ENCODE results near the gene PTGES3L.
A peak's percentile ranks its signal among the peaks of the same experiment; 100 is the strongest.
"Not testable (repeated sequence)": the region's sequence is repeated elsewhere in the genome, so short reads cannot be mapped to it uniquely, and the experiment has no call there.

PTGES3L gene

DNA sequence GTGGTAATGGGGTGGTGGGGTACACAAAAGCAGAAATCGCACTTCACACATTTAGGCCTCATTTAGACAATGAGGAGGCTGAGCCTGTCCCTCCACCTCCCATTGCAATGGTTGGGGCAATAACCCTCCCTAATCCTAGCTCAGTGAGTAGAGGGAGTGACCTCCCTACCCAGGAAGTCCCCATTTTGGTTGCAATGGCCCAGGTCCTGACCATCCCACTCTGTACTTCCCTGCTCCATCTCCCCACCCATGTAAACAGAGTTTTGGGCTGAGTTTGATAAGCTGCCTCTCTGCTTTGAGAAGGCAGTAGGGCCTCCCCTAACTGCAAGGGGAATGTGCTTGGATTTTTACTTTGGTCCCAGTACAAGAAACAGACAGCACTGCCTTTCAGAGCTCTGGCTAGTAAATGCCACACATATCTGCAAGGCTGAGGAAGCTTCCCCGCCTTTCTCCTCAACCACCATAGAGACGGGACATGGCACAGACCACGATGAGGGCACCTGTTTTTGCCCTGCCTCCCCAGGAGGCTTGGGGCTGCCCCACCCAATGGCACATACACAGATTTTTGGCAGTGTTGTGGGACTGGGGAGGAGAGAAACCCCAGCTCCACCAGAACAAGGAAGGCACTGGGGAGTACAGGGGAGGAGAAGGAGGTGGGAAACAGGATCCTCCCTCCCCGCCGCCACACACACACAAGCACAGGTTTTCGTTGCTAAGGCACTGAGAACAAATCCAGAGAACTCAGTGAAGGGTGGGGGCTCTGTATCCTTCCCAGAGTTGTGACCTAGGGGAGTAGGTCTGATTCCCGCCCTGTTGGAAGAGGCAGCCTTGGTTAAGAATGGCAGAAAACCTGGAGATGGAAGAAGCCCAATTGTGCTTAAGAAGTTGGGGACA, 35.0 kb upstream of the PTGES3L start:
- no peak for TF ChIP-seq Cebpa-rat (IDR thresholded peaks at IDR 0.05)
- H3K4me1 ChIP-seq = peaks cover 31% of the 10 kb centered on the region
- H3K27ac ChIP-seq = no peak overlapping the region
- H4K20me1 ChIP-seq = peaks cover 31% of the 10 kb centered on the region
- H3K4me2 ChIP-seq = no peak overlapping the region
- no peaks in the 10 kb centered on the region for H3K27me3 ChIP-seq
- H3K4me3 ChIP-seq = no peak overlapping the region
- H3K9me3 ChIP-seq = no peaks in the 10 kb centered on the region
- H3K36me3 ChIP-seq = peaks cover 57% of the 10 kb centered on the region
- H3K9ac ChIP-seq = no peak overlapping the region

GRCh38 chr17:43014020-43014648, 34.3 kb upstream of the PTGES3L start:
- Histone ChIP-seq H3K4me1 (peaks cover 24% of the 10 kb centered on the region), H3K9me3 (no peaks in the 10 kb centered on the region), H3K4me3 (no peak overlapping the region), H3K9ac (no peak overlapping the region), H4K20me1 (peaks cover 24% of the 10 kb centered on the region), H3K27me3 (no peaks in the 10 kb centered on the region), H3K4me2 (no peak overlapping the region), H3K36me3 (peaks cover 57% of the 10 kb centered on the region), H3K27ac (no peak overlapping the region)
- TF ChIP-seq Cebpa-rat (IDR thresholded peaks at IDR 0.05) = no peak

DNA sequence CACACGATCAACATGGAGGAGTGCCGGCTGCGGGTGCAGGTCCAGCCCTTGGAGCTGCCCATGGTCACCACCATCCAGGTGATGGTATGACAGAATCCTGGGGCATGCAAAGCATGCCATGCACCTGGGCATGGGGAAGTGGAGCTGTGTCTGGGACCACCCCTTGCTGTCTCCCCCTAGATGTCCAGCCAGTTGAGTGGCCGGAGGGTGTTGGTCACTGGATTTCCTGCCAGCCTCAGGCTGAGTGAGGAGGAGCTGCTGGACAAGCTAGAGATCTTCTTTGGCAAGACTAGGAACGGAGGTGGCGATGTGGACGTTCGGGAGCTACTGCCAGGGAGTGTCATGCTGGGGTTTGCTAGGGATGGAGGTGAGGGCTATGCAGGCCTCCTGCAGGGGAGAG, 33.4 kb upstream of the PTGES3L start:
- TF ChIP-seq Cebpa-rat (IDR thresholded peaks at IDR 0.05) = no peak
- Histone ChIP-seq H3K9me3 (no peaks in the 10 kb centered on the region), H3K36me3 (peaks cover 55% of the 10 kb centered on the region), H3K4me3 (no peak overlapping the region), H3K27me3 (no peaks in the 10 kb centered on the region), H3K4me2 (no peak overlapping the region), H3K4me1 (peaks cover 16% of the 10 kb centered on the region), H3K27ac (no peak overlapping the region), H4K20me1 (peaks cover 15% of the 10 kb centered on the region; the same call in 1 of the 2 replicates), H3K9ac (no peak overlapping the region)

DNA sequence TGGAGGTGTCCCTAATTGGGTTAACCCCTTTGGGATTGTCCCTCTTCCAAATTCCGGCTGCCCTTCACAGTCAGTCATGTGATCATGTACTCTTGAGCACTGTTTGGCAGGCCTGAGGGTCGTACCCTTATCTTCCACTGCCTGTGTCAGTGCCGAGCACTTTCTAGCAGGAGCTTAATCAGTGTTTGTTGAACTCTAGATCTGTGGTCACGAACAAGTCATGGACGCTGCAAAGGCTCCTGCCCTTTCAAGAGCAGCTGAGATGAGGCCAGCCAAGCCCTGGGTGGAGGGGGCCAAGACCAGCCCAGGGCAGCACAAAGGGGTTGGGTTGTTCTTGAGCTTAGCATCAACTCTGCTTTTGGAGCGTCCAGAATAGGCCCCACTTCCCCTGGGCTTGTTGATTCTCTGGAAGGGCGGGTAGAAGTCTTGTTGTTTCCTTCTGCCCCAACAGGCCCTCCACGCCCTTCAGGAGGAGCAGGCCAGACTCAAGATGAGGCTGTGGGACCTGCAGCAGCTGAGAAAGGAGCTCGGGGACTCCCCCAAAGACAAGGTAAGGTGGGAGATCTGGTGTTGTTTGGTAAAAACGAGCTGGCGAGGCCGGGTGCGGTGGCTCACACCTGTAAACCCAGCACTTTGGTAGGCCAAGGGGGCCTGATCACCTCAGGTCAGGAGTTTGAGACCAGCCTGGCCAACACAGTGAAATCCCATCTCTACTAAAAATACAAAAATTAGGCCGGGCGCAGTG, 32.0 kb upstream of the PTGES3L start:
- TF ChIP-seq Cebpa-rat (IDR thresholded peaks at IDR 0.05) = no peak
- Histone ChIP-seq H3K9ac (no peak overlapping the region), H3K27me3 (no peaks in the 10 kb centered on the region), H3K9me3 (no peaks in the 10 kb centered on the region), H4K20me1 (peaks cover 7% of the 10 kb centered on the region; the same call in 1 of the 2 replicates), H3K4me2 (no peak overlapping the region), H3K36me3 (peaks cover 44% of the 10 kb centered on the region), H3K4me1 (peaks cover 16% of the 10 kb centered on the region), H3K27ac (no peak overlapping the region), H3K4me3 (no peak overlapping the region)

DNA sequence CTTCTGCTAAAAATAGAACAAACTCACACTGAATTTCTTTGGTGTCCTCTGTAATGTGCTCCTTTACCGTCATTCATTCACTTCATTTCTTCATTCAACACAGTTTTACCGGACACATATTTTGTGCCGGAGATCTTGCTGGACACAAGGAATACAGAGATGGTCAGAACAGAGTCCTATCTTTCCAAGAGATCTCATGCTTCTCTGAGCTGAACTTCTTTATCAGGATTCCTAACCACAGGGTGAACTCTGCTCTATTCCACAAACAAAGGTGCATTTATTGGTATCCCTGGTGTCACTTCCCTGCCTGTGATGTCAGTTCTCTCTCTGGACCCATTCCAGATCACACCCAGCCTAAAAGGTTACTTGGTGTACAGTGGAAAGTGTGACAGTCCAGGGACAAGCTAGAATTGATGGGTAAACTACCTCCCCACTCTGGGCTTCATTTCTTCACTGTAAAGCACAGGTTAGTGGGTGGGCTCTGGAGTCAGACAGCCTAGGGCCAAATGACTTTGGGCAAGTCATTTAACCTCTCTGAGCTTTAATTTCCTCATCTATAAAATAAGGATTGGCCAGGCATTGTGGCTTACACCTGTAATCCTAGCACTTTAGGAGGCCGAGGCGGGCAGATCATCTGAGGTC, 30.9 kb upstream of the PTGES3L start:
- no peaks in the 10 kb centered on the region for H3K9me3 ChIP-seq
- H3K4me3 ChIP-seq = no peak overlapping the region
- H3K27ac ChIP-seq = no peak overlapping the region
- H3K9ac ChIP-seq = no peak overlapping the region
- no peak for TF ChIP-seq Cebpa-rat (IDR thresholded peaks at IDR 0.05)
- H3K4me2 ChIP-seq = no peak overlapping the region
- H3K27me3 ChIP-seq = no peaks in the 10 kb centered on the region
- H3K36me3 ChIP-seq = peaks cover 42% of the 10 kb centered on the region; the same call in 1 of the 2 replicates
- H4K20me1 ChIP-seq = peaks cover 7% of the 10 kb centered on the region; the same call in 1 of the 2 replicates
- H3K4me1 ChIP-seq = peaks cover 22% of the 10 kb centered on the region

- Histone ChIP-seq H3K4me3 (peak within 1 kb of the TSS; percentile 68), H3K27ac (peak within 1 kb of the TSS; percentile 88), H3K9me3 (no peaks in the 10 kb centered on the region), H3K4me2 (peak within 1 kb of the TSS; percentile 98), H3K4me1 (peaks cover 12% of the 10 kb centered on the region), H3K9ac (peak within 1 kb of the TSS; percentile 85), H3K27me3 (no peaks in the 10 kb centered on the region), H3K36me3 (peaks cover 40% of the 10 kb centered on the region), H4K20me1 (peaks cover 24% of the 10 kb centered on the region)
- no peak for TF ChIP-seq Cebpa-rat (IDR thresholded peaks at IDR 0.05)
Observed at GRCh38 chr17:43006639-43007551, 27.0 kb upstream of the PTGES3L start, which contains the start of gene IFI35. IFI35 (plus strand) TSS chr17:43006784; CDS start chr17:43006948, 164 bp downstream.

DNA sequence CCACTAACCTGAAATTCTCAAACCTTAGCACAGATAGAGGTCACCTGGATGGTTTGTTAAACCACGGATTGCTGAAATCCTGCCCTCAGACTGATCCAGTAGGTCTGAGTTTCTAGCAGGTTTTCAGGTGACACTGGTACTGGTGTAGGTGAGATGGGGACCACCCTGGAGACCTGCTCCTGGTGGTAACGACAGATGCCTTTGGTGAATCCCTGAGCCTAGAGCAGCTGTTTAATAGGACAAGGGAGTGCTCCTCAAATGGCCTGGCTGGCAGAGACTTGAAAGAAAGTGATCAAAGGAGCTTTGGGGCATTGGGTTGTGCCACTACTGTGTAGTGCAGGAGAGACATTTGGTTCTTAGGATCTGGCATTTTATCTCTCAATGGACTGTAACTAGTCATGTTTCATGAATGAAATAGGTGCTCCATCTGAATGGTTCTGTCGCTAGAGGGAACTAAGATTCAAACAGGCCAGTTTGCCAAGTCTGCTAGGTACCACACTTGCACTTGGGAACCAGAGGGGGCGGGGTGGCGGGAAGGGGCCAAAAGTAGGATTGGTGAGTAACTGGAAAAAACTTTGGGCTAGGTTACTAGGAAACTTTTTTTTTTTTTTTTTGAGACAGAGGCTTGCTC, 23.8 kb upstream of the PTGES3L start:
- H3K27me3 ChIP-seq = no peaks in the 10 kb centered on the region
- H3K4me2 ChIP-seq = no peak overlapping the region
- peaks cover 25% of the 10 kb centered on the region for H3K4me1 ChIP-seq
- H3K9me3 ChIP-seq = no peaks in the 10 kb centered on the region
- H3K9ac ChIP-seq = no peak overlapping the region
- H4K20me1 ChIP-seq = peaks cover 54% of the 10 kb centered on the region
- peaks cover 66% of the 10 kb centered on the region for H3K36me3 ChIP-seq
- no peak for TF ChIP-seq Cebpa-rat (IDR thresholded peaks at IDR 0.05)
- H3K27ac ChIP-seq = no peak overlapping the region
- no peak overlapping the region for H3K4me3 ChIP-seq

DNA sequence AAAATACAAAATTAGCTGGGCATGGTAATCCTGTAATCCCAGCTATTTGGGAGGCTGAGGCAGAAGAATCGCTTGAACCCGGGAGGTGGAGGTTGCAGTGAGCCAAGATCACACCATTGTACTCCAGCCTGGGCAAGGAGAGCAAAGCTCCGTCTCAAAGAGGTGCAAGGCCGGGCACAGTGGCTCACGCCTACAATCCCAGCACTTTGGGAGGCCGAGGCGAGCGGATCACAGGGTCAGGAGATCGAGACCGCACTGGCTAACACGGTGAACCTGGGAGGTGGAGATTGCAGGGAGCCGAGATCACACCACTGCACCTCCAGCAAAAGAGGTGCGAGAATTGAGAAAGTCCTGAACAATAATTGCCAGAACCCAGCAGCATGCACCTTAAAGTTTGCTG, 21.0 kb upstream of the PTGES3L start:
- not testable (repeated sequence) for H3K27ac ChIP-seq, H3K9me3 ChIP-seq, H3K4me3 ChIP-seq, H3K4me2 ChIP-seq, H3K27me3 ChIP-seq
- H3K9ac ChIP-seq = peak overlapping the region; percentile 34; the same call in 1 of the 2 replicates
- H3K4me1 ChIP-seq = peaks cover 25% of the 10 kb centered on the region
- peaks cover 56% of the 10 kb centered on the region for H4K20me1 ChIP-seq
- H3K36me3 ChIP-seq = peaks cover 62% of the 10 kb centered on the region

Measured in BLaER1 (cell line).